HepG2 (cell line): ENCODE data around the gene SOX4. TPM values are rescaled to one million over a fixed set of nuclear protein-coding genes. Genes with fewer than 3 reads are reported as not detected.

Experiments used
- CHD4 ChIP-seq: fragments of 200-600 bp; sonication (generic); IDR thresholded peaks from 2 replicates; pipeline ENCODE4 v1.7.0; 2017; ENCODE audit warnings: mild to moderate bottlenecking, low read length, borderline replicate concordance
- HOMEZ ChIP-seq: IDR thresholded peaks from 2 replicates; pipeline ENCODE4 v1.6.1; 2016; ENCODE audit warnings: low read depth
- JUN ChIP-seq: sonication (generic); formaldehyde crosslinking; IDR thresholded peaks from 2 replicates; pipeline ENCODE4 v1.4.0; 2020; ENCODE audit warnings: mild to moderate bottlenecking, missing genetic modification reagents
- NFATC3 ChIP-seq: sonication (generic); formaldehyde crosslinking; IDR thresholded peaks from 2 replicates; pipeline ENCODE4 v1.5.1; 2020; ENCODE audit warnings: mild to moderate bottlenecking, missing genetic modification reagents
- RBM39 ChIP-seq: fragments of 200-400 bp; formaldehyde crosslinking; IDR thresholded peaks from one replicate; pipeline ENCODE4 v1.6.1; 2018; ENCODE audit warnings: antibody characterized with exemption, mild to moderate bottlenecking, low read depth, low read length; ENCODE audit not compliant: poor library complexity, severe bottlenecking
- SMAD3 ChIP-seq: sonication (generic); formaldehyde crosslinking; IDR thresholded peaks from 2 replicates; pipeline ENCODE4 v1.4.0; 2020; ENCODE audit warnings: missing genetic modification reagents
- TFDP2 ChIP-seq: sonication (generic); formaldehyde crosslinking; IDR thresholded peaks from 2 replicates; pipeline ENCODE4 v1.4.0; 2020; ENCODE audit warnings: missing genetic modification reagents
- ZBTB3 ChIP-seq: sonication (generic); formaldehyde crosslinking; IDR thresholded peaks from 2 replicates; pipeline ENCODE4 v1.4.0; 2020; ENCODE audit warnings: low read depth, mild to moderate bottlenecking, moderate library complexity, missing genetic modification reagents, borderline replicate concordance
- ZNF546 ChIP-seq: sonication (generic); formaldehyde crosslinking; conservative IDR thresholded peaks from 2 replicates; pipeline ENCODE4 v1.8.1; 2023; ENCODE audit warnings: mild to moderate bottlenecking, missing genetic modification reagents
- ZNF691 ChIP-seq: sonication (generic); formaldehyde crosslinking; IDR thresholded peaks from 2 replicates; pipeline ENCODE4 v1.4.0; 2020; ENCODE audit warnings: missing genetic modification reagents, low read depth, mild to moderate bottlenecking, borderline replicate concordance
- ZNF713 ChIP-seq: sonication (generic); formaldehyde crosslinking; IDR thresholded peaks from 2 replicates; pipeline ENCODE4 v1.4.0; 2020; ENCODE audit warnings: mild to moderate bottlenecking, missing genetic modification reagents
- ZNF850 ChIP-seq: sonication (generic); formaldehyde crosslinking; conservative IDR thresholded peaks from 2 replicates; pipeline ENCODE4 v1.9.0; 2021; ENCODE audit warnings: mild to moderate bottlenecking, missing genetic modification reagents
- polyA plus RNA-seq, 8 experiments: library from polyadenylated mRNA; depleted of rRNA in 3 of 8; stranded (reverse) in 7 of 8; unstranded in 1 of 8; fragments of >200 nt; fragmentation: Illumina TruSeq in 4 of 8; extraction: Trizol in 4 of 8; gene quantifications; 2 replicates each; pipeline versions ENCODE4 v1.2.1 to v1.2.3, GENCODE V29; 2011 to 2016; ENCODE audit warnings: low read depth in 4 of 8, missing spikeins in 1 of 8, mixed read lengths in 1 of 8; ENCODE audit not compliant: insufficient read depth in 1 of 8
- total RNA-seq, 5 experiments: library from RNA; depleted of rRNA; stranded (reverse); fragments of >200 nt; fragmentation: Illumina TruSeq; extraction: Trizol; gene quantifications; 2 replicates each; pipeline ENCODE4 v1.2.3, GENCODE V29; 2016; ENCODE audit warnings: low read depth in 1 of 5
- TF ChIP-seq, protein P1 (sequence below): IDR thresholded peaks from 2 replicates; pipeline ENCODE4 v1.4.0; 2020; ENCODE audit warnings: mild to moderate bottlenecking, missing genetic modification reagents
- TF ChIP-seq, protein P2 (sequence below): sonication (generic); formaldehyde crosslinking; IDR thresholded peaks from 2 replicates; pipeline ENCODE4 v1.5.0; 2020; ENCODE audit warnings: mild to moderate bottlenecking, missing genetic modification reagents
- TF ChIP-seq, protein P3 (sequence below): sonication (generic); formaldehyde crosslinking; IDR thresholded peaks from 2 replicates; pipeline ENCODE4 v1.4.0; 2020; ENCODE audit warnings: mild to moderate bottlenecking, missing genetic modification reagents

Gene SOX4
- total and polyA plus RNA-seq, 2 of the 13 experiments (the other 11 are each of a cell fraction or from before 2014, with no cell fraction given) = 2.6 to 3.4 TPM

DNA sequence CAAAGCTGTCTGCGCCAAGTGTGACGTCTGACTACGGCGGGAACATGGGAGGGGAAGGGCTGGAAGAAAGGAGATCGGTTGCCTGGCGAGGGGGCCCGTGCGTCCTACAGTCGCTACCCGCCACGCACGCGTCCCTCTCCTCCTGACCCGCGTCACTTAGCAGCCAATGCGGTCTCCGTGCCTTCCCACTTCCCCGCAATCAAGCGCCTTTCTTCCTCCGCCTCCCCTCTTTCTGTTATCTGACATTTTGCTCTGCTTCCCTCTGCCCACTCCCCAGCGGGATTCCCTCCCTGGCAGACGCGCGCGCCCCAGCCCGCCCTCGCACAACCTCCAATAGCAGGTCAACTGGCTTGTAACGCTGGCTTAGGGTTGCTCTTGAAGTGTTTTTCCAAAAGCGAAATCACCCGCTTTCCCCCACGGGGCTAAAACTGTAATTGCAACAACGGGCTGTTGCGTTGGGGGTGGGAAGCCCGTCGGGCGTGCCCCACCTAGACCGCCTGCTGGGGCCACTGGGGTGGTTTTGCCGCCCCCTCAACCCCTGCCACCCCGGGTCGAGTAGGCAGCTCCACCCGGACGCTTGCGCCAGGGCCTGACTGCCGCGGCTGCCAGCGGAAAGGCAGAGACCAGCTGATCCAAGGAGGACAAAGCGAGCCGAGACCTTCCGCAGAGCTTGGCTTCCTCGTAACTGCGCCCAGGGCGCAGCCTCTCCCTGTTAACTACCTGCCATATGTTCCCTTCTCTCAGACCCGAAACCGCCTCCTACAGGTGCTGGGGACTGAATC lies 6.2 kb upstream of the SOX4 start (continued):
- TF ChIP-seq, protein P1, sequence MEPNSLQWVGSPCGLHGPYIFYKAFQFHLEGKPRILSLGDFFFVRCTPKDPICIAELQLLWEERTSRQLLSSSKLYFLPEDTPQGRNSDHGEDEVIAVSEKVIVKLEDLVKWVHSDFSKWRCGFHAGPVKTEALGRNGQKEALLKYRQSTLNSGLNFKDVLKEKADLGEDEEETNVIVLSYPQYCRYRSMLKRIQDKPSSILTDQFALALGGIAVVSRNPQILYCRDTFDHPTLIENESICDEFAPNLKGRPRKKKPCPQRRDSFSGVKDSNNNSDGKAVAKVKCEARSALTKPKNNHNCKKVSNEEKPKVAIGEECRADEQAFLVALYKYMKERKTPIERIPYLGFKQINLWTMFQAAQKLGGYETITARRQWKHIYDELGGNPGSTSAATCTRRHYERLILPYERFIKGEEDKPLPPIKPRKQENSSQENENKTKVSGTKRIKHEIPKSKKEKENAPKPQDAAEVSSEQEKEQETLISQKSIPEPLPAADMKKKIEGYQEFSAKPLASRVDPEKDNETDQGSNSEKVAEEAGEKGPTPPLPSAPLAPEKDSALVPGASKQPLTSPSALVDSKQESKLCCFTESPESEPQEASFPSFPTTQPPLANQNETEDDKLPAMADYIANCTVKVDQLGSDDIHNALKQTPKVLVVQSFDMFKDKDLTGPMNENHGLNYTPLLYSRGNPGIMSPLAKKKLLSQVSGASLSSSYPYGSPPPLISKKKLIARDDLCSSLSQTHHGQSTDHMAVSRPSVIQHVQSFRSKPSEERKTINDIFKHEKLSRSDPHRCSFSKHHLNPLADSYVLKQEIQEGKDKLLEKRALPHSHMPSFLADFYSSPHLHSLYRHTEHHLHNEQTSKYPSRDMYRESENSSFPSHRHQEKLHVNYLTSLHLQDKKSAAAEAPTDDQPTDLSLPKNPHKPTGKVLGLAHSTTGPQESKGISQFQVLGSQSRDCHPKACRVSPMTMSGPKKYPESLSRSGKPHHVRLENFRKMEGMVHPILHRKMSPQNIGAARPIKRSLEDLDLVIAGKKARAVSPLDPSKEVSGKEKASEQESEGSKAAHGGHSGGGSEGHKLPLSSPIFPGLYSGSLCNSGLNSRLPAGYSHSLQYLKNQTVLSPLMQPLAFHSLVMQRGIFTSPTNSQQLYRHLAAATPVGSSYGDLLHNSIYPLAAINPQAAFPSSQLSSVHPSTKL (CRISPR knock-in tag) = peak; percentile 25
- TF ChIP-seq RBM39 (no peak), ZNF691 (CRISPR knock-in tag) (no peak), JUN (CRISPR knock-in tag) (no peak), NFATC3 (CRISPR knock-in tag) (0 out of 2 replicates have a peak, but pooled peaks have one; percentile 19), ZNF713 (no peak), HOMEZ (CRISPR knock-in tag) (0 out of 2 replicates have a peak, but pooled peaks have one; percentile 7), ZNF546 (CRISPR knock-in tag) (0 out of 2 replicates have a peak, but pooled peaks have one; percentile 5), ZNF850 (CRISPR knock-in tag) (0 out of 2 replicates have a peak, but pooled peaks have one; percentile 42), TFDP2 (0 out of 2 replicates have a peak, but pooled peaks have one; percentile 13), CHD4 (no peak), SMAD3 (peak; percentile 30; the same call in 1 of the 2 replicates), ZBTB3 (CRISPR knock-in tag) (0 out of 2 replicates have a peak, but pooled peaks have one; percentile 51)
- TF ChIP-seq, protein P2, sequence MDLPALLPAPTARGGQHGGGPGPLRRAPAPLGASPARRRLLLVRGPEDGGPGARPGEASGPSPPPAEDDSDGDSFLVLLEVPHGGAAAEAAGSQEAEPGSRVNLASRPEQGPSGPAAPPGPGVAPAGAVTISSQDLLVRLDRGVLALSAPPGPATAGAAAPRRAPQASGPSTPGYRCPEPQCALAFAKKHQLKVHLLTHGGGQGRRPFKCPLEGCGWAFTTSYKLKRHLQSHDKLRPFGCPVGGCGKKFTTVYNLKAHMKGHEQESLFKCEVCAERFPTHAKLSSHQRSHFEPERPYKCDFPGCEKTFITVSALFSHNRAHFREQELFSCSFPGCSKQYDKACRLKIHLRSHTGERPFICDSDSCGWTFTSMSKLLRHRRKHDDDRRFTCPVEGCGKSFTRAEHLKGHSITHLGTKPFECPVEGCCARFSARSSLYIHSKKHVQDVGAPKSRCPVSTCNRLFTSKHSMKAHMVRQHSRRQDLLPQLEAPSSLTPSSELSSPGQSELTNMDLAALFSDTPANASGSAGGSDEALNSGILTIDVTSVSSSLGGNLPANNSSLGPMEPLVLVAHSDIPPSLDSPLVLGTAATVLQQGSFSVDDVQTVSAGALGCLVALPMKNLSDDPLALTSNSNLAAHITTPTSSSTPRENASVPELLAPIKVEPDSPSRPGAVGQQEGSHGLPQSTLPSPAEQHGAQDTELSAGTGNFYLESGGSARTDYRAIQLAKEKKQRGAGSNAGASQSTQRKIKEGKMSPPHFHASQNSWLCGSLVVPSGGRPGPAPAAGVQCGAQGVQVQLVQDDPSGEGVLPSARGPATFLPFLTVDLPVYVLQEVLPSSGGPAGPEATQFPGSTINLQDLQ (CRISPR knock-in tag) = no peak
- TF ChIP-seq, protein P3, sequence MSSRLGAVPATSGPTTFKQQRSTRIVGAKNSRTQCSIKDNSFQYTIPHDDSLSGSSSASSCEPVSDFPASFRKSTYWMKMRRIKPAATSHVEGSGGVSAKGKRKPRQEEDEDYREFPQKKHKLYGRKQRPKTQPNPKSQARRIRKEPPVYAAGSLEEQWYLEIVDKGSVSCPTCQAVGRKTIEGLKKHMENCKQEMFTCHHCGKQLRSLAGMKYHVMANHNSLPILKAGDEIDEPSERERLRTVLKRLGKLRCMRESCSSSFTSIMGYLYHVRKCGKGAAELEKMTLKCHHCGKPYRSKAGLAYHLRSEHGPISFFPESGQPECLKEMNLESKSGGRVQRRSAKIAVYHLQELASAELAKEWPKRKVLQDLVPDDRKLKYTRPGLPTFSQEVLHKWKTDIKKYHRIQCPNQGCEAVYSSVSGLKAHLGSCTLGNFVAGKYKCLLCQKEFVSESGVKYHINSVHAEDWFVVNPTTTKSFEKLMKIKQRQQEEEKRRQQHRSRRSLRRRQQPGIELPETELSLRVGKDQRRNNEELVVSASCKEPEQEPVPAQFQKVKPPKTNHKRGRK (CRISPR knock-in tag) = no peak
